Neural progenitor cell (in vitro differentiated cells): ENCODE measurements around the gene CENPO.
"Not testable (repeated sequence)": the region's sequence is repeated elsewhere in the genome, so short reads cannot be mapped to it uniquely, and the experiment has no call there.

Experiments
- CTCF ChIP-seq: fragments of 200-600 bp; sonication (generic); IDR thresholded peaks from 2 replicates; pipeline ENCODE4 v1.5.1; 2017; ENCODE audit warnings: antibody characterized with exemption, mild to moderate bottlenecking
- EZH2 ChIP-seq: fragments of 200-600 bp; sonication (generic); IDR thresholded peaks from 2 replicates; pipeline ENCODE4 v1.6.1; 2017; ENCODE audit warnings: antibody characterized with exemption, mild to moderate bottlenecking, moderate library complexity
- EZH2phosphoT487 ChIP-seq: fragments of 200-600 bp; sonication (generic); IDR thresholded peaks from 2 replicates; pipeline ENCODE4 v1.6.1; 2017; ENCODE audit warnings: antibody characterized with exemption

- not testable (repeated sequence) for TF ChIP-seq CTCF, EZH2, EZH2phosphoT487
These were observed 12.8 kb downstream of the CENPO start for GRCh38 chr2:24805811-24806660.
